ENCODE measurements around the gene RAB17.

DNA sequence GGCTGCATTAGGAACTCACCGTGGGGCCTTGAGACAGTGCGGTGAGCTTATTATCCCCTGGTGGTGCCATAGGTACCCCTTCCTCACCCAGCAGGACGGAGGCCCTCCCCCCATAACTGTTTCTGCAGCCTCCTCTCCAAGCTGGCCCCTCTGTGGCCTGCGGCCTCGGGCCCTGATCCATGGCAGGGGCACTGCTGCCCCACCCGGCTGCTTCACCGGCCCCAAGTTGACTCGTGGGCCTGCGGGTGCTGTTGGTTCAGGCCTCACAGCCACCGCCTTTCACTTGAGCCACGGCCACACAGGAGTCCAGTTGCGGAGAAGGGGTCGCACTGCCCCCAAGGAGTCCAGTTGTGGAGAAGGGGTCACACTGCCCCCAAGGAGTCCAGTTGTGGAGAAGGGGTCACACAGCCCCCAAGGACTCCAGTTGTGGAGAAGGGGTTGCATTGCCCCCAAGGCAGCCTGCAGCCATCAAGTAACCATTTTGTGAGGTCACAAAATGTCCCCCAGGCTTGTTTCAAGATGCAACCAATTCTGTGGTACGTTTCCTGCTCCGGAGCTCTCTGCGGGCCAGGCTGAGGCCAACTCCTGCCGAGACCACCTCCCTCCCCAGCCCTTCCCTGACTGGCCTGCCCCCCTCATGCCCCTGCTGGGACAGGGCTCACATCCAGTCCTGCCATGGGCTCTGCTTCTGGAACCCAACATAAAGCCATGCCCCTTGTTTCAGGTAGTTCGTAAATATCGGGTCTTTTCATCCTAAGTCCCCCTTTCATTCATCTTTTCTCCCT, 41.5 kb upstream of the RAB17 start:
- TF ChIP-seq, protein P1, sequence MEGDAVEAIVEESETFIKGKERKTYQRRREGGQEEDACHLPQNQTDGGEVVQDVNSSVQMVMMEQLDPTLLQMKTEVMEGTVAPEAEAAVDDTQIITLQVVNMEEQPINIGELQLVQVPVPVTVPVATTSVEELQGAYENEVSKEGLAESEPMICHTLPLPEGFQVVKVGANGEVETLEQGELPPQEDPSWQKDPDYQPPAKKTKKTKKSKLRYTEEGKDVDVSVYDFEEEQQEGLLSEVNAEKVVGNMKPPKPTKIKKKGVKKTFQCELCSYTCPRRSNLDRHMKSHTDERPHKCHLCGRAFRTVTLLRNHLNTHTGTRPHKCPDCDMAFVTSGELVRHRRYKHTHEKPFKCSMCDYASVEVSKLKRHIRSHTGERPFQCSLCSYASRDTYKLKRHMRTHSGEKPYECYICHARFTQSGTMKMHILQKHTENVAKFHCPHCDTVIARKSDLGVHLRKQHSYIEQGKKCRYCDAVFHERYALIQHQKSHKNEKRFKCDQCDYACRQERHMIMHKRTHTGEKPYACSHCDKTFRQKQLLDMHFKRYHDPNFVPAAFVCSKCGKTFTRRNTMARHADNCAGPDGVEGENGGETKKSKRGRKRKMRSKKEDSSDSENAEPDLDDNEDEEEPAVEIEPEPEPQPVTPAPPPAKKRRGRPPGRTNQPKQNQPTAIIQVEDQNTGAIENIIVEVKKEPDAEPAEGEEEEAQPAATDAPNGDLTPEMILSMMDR (IDR thresholded peaks at IDR 0.05; ENCODE audit: control extremely low read depth in 1 of 3, insufficient read depth in 1 of 3, low read depth in 1 of 3, low read length in 3 of 3): no peak
- TF ChIP-seq POLR2A (IDR thresholded peaks at IDR 0.05; ENCODE audit: control extremely low read depth in 1 of 2, low read depth in 2 of 2, low read length in 2 of 2): no peak
- no peak for TF ChIP-seq EZH2 (IDR thresholded peaks at IDR 0.05; ENCODE audit: low read depth, low read length, severe bottlenecking)
- no peak for TF ChIP-seq HDAC2 (IDR thresholded peaks at IDR 0.05; ENCODE audit: borderline replicate concordance in 1 of 2, low read depth in 2 of 2, low read length in 2 of 2)
- TF ChIP-seq EP300 (IDR thresholded peaks at IDR 0.05; ENCODE audit: borderline replicate concordance in 1 of 2, low read depth in 2 of 2, low read length in 2 of 2): no peak

Data from H1 (cell line).